Thyroid gland (tissue), 4 donors: Measurements from ENCODE around the gene SEC11A.

Experiments
- POLR2A ChIP-seq, 2 donors: fragments of 450-650 bp; IDR thresholded peaks; one replicate each; pipeline ENCODE4 v1.6.1; 2017; ENCODE audit warnings: antibody characterized with exemption in 2 of 2, mild to moderate bottlenecking in 2 of 2, moderate library complexity in 1 of 2
- TF ChIP-seq, protein P1 (sequence below), 6 experiments: fragments of 200-600 bp in 3 of 6; fragments of 450-650 bp in 3 of 6; sonication (generic) in 3 of 6; IDR thresholded peaks; one replicate each; pipeline ENCODE4 v1.5.1; 2016 to 2019; ENCODE audit warnings: antibody characterized with exemption in 6 of 6, mild to moderate bottlenecking in 2 of 6, inconsistent platforms in 1 of 6, moderate library complexity in 1 of 6

DNA sequence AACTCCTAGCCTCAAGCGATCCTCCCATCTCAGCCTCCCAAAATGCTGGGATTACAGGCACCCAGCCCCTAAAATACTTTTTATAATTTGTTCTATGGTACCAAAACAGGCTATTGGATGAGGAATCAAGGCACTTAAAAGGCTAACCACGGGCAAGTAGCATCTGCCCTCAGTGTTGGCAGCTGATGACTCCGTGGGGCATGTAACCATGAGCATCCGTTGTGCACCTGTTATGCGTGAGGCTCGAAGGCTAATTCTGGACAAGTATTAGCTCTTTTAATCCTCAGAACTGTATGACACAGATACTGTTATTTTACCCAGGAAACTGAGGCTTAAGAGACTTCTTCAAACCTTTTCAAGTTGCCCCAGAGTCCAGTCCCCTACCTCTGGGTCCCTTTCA is 72.1 kb downstream of the SEC11A start:
- TF ChIP-seq, protein P1, sequence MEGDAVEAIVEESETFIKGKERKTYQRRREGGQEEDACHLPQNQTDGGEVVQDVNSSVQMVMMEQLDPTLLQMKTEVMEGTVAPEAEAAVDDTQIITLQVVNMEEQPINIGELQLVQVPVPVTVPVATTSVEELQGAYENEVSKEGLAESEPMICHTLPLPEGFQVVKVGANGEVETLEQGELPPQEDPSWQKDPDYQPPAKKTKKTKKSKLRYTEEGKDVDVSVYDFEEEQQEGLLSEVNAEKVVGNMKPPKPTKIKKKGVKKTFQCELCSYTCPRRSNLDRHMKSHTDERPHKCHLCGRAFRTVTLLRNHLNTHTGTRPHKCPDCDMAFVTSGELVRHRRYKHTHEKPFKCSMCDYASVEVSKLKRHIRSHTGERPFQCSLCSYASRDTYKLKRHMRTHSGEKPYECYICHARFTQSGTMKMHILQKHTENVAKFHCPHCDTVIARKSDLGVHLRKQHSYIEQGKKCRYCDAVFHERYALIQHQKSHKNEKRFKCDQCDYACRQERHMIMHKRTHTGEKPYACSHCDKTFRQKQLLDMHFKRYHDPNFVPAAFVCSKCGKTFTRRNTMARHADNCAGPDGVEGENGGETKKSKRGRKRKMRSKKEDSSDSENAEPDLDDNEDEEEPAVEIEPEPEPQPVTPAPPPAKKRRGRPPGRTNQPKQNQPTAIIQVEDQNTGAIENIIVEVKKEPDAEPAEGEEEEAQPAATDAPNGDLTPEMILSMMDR (IDR thresholded peaks at IDR 0.05), result no peak
- no peak for TF ChIP-seq POLR2A (IDR thresholded peaks at IDR 0.05)
